Myocyte (in vitro differentiated cells): ENCODE results near the gene SSBP3. TPM values are rescaled to one million over a fixed set of nuclear protein-coding genes. Genes with fewer than 3 reads are reported as not detected.
A peak's percentile ranks its signal among the peaks of the same experiment; 100 is the strongest.
"Not testable (repeated sequence)": the region's sequence is repeated elsewhere in the genome, so short reads cannot be mapped to it uniquely, and the experiment has no call there.

Source experiments
- DNase-seq: peaks from one replicate; pipeline ENCODE4 v3.0.0-alpha.2; 2012; ENCODE audit warnings: low read depth
- total RNA-seq: library from RNA; depleted of rRNA; stranded (reverse); fragments of >200 nt; gene quantifications from 2 replicates; pipeline ENCODE4 v1.2.3, GENCODE V29; 2014

Gene SSBP3
- total RNA-seq, 1 donor from 2014 or later = 21.8 TPM

- DNase-seq = no peak
Observed at GRCh38 chr1:54394104-54394503, 12.1 kb downstream of the SSBP3 start.

GRCh38 chr1:54392401-54392800 lies 13.8 kb downstream of the SSBP3 start:
- no peak for DNase-seq

GRCh38 chr1:54391450-54392209 lies 14.6 kb downstream of the SSBP3 start:
- no peak for DNase-seq

- DNase-seq = no peak
Observed at GRCh38 chr1:54390655-54391054, 15.5 kb downstream of the SSBP3 start.

GRCh38 chr1:54389608-54390007 lies 16.6 kb downstream of the SSBP3 start:
- not testable (repeated sequence) for DNase-seq

GRCh38 chr1:54387419-54387818 lies 18.8 kb downstream of the SSBP3 start:
- DNase-seq = no peak

GRCh38 chr1:54385727-54386022 lies 20.5 kb downstream of the SSBP3 start:
- DNase-seq = no peak

- DNase-seq = peak; percentile 82
Observed at GRCh38 chr1:54384918-54385726, 21.1 kb downstream of the SSBP3 start.

- no peak for DNase-seq
Observed at GRCh38 chr1:54384471-54384870, 21.7 kb downstream of the SSBP3 start.

- DNase-seq = no peak
Observed at GRCh38 chr1:54381524-54381923, 24.7 kb downstream of the SSBP3 start.

- no peak for DNase-seq
Observed at GRCh38 chr1:54380290-54380882, 25.8 kb downstream of the SSBP3 start.

GRCh38 chr1:54379555-54380289 lies 26.5 kb downstream of the SSBP3 start:
- DNase-seq = no peak

- no peak for DNase-seq
Observed at GRCh38 chr1:54378874-54379554, 27.2 kb downstream of the SSBP3 start.

- DNase-seq = no peak
Observed at GRCh38 chr1:54378157-54378873, 27.9 kb downstream of the SSBP3 start.

GRCh38 chr1:54377040-54377691 lies 29.0 kb downstream of the SSBP3 start:
- no peak for DNase-seq

- DNase-seq = peak; percentile 48
Observed at GRCh38 chr1:54376430-54377039, 29.7 kb downstream of the SSBP3 start.

GRCh38 chr1:54375712-54376429 lies 30.3 kb downstream of the SSBP3 start:
- no peak for DNase-seq

- no peak for DNase-seq
Observed at GRCh38 chr1:54375298-54375697, 30.9 kb downstream of the SSBP3 start.

GRCh38 chr1:54374766-54375165 lies 31.4 kb downstream of the SSBP3 start:
- no peak for DNase-seq
